ENCODE measurements around the gene MLXIP.
A peak's percentile ranks its signal among the peaks of the same experiment; 100 is the strongest.

MLXIP gene

DNA sequence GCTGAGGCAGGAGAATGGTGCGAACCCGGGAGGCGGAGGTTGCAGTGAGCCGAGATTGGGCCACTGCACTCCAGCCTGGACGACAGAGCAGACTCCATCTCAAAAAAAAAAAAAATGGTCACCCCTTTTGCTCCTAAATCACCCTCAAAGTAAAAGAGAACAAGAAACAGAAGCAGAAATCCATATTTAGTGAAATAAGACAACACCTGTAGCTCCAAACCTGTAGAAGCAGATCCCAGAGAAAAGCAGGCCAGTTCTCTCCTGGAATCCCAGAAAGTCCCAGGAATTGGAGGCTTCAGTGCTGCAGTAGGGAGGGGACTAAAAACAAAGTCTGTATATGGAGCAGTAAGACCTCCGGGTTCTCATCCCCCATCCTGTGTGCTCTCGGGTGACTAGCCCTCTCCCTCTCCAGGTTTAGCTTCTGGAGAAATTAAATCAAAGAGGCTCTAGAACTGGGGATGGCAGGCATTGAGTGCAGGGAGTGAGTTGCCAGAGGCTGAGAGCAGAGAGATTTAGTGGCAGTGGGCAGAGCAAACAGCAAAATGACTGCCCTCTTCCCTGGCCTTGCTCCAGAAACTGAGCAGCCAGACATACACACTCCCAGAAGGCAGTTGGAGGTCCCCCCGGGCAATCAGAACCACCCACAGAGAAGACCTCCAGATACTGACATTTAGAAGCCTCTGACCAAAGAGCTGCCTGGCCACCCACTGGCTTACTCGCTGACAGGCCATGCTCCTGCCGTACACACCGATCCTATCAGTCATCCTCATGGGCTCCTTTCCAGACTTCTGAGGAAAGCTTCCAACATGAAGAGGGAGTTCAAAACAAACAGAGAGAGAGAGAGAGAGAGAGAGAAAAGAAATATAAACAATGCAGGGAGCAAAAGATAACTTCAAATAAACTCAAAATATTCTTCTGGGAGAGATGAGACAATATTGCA, 6.3 kb upstream of the MLXIP start:
- DNase-seq, result peak in 2 of 42 donors; percentile 46 to 54
- intact Hi-C loops (cut with DNase I), result no loop called here

DNA sequence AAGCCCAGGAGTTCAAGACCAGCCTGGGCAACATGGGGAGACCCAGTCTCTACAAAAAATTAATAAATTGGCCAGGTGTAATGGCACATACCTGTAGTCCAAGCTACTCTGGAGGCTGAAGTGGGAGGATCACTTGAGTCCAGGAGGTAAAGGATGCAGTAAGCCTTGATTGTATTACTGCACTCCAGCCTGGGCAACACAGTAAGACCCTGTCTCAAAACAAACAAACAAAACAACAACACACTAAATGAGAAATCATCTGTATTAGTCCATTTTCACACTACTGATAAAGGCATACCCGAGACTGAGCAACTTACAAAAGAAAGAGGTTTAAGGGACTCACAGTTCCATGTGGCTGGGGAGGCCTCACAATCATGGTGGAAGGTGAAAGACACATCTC, 4.7 kb upstream of the MLXIP start:
- intact Hi-C loops (cut with DNase I), result no loop called here
- no peak for DNase-seq

DNA sequence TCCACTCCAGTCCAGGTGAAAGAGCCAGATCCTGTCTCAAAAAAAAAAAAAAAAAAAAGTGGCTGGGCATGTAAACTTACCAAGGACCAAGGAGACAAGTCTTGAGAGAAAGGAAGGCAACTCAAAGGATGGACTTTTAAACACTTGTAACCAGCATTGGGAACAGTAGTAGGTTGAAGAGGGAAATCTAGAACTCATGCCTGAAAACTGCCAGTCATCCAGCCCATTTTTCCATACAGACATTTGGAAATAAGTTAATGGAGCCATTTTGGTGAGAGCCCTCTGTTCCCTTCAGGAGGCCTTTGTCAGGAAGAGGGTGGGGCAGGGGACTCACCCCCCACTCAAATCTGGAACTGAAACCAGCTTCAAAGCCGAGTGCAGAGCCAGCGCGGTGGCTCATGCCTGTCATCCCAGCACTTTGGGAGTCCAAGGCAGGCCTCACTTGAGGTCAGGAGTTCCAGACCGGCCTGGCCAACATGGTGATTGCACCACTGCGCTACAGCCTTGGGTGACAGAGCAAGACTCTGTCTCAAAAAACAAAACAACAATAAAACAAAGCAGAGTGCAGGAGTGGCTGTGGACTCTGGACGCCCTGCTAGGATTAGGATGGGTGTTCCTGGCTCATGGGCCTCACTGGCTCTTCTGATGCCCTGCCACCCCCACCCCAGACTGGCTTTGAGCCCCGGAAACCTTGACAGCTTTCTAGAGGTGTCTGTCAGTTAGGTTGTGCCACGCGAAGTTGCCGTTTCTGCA, 1.6 kb upstream of the MLXIP start:
- intact Hi-C loops (cut with DNase I), result loop anchor here (5.0 kb wide), 1 partner anchor 40 kb away; no protein-coding TSS in a partner anchor
- peak in 1 of 42 donors; percentile 17 for DNase-seq

DNA sequence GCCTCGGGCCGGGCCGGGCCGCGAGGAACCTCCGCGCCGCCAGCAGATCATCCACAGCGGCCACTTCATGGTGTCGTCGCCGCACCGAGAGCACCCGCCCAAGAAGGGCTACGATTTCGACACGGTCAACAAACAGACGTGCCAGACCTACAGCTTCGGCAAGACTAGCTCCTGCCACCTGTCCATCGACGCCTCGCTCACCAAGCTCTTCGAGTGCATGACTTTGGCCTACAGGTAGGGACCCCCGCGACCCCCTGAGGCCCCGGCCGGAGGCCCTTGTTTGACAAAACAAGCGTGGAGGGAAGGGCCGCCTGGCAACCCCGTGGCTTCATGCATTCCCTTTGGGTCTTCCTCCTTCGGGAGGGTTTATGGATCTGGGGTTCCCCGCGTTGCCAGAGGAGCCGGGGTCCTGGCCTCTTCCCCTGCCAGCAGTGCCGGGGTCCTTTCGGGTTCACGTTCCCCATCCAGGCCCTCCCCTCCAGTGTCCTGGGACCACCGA, 526 bp downstream of the MLXIP start:
- peak in 8 of 42 donors; percentile 15 to 53 (median 36) for DNase-seq
- intact Hi-C loops (cut with DNase I), result loop anchor here (5.0 kb wide), 1 partner anchor 38 kb away; no protein-coding TSS in a partner anchor

DNA sequence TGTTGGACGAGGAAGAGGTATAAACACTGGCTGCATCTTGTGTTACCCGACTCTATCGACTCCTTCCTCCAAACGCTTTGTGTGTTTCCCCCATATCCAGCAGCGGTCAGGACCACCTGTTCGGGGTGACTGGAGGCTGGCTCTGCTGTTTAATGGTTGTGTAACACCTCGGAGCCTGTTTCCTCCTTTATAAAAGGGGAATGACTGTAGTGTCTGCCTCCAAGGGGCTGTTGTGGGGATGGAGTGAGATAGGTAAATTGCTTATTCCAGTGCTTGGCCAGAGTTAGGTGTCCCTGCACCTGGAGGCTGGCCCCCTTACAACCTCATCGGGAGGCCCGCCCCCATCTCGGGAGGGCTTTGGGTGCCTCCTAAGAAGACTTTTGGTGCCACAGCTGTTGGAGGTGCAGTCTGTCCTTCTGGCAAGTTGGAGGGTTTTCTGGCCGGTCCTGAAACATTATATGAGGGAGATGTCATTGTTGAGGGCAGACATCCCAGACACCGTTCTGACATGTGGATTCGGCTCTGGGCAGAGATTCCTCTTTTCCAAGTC, 1.1 kb downstream of the MLXIP start:
- DNase-seq, result peak in 1 of 42 donors; percentile 44
- intact Hi-C loops (cut with DNase I), result loop anchor here (5.0 kb wide), 1 partner anchor 38 kb away; no protein-coding TSS in a partner anchor

DNA sequence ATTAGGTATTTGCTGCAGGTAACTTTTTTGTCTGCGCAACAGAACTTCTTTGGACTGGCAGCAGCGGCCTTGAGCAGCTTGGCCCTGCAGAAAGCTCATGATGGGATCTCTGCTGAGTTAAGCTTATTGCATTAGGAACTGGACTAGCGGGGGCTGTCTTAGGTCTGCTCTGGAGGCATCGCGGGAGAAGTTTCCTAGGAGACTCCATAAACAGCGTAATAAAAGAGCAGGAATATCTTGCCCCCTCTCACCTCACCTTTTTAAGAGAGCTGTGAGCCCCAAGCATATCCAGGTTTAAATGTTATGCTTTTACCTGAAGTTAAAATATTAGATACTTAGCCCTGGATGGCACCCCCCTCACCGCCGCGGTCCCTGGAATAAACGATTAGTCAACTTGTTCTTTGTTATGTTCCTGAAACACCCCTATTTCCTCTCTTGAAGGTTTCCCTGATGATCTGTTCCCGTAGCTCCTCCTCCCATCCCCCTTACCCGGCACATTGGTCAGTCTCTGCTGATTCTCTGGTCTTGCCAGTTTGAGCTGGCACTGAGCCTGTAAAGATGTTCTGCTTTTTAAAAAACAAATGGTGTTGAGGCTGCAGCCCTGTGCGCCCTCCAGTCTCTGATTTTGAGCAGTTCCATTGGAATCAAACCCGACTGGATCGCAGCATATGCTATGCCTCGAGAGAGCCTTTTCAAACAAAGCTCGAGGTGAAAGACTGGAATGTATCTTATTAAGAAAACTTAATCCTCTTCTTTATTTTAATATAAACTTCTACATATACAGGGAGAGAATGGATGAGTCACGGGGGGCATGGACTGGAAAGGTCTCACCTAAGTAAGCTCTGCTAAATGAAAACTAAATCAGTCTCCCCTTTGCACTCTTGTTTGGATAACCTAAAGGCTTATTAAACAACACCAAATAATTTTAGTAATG, 1.9 kb downstream of the MLXIP start:
- intact Hi-C loops (cut with DNase I), result no loop called here
- DNase-seq, result peak in 33 of 42 donors; percentile 37 to 78 (median 59)

DNA sequence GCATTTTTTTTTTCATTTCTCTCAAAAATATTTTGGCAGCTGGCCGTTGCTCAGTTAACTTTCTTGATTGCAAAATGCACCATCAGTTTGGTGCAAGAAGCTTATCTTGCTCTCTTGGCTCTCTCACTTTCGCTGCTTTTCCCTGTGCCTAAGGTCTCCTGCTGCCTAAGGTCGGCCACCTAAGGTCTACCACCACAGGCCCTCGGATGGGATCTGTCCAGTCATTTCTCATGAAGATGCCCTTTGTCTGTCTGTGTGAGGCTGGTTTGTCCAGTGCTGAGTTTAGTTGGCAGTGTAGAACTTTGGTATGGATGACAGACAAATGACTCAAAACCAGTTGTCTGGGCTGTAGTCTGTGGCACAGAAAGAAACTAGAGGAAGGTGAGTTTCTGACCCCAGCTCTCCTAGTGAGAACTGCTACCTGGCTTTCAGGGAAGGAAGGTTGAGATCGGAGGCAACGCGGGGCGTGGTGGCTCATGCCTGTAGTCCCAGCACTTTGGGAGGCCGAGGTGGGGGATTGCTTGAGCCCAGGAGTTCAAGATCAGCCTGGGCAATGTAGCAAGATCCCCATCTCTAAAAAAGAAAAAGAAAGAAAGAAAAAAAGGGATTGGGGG, 2.6 kb downstream of the MLXIP start:
- intact Hi-C loops (cut with DNase I), result no loop called here
- peak in 6 of 42 donors; percentile 16 to 67 (median 36) for DNase-seq

DNA sequence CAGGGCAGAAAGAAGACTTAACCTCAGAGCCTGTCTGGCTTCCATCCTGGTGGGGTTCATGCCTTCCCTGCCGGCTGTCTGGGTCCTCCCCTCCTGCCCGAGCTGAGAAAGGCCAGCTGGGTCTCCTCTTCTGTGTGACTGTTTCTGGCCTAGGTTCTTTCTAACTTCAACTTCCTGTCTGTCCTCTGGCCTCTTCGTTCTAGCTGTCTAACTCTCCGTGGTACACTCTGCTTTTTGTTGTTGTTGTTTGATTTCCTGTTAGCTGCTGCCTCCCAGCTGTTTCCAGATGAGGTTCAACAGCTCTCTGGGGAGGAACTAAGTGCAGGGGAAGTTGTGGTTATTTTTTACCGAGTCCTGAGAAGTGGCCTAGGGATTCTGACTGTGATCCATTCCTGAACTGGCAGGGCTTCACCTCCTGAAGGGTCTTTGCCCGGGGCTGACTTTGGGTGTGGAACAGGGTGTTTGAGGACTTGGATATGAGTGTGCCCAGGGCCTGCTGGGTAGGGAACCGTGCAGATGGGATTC, 3.2 kb downstream of the MLXIP start:
- DNase-seq, result peak in 1 of 42 donors; percentile 13
- intact Hi-C loops (cut with DNase I), result no loop called here

DNA sequence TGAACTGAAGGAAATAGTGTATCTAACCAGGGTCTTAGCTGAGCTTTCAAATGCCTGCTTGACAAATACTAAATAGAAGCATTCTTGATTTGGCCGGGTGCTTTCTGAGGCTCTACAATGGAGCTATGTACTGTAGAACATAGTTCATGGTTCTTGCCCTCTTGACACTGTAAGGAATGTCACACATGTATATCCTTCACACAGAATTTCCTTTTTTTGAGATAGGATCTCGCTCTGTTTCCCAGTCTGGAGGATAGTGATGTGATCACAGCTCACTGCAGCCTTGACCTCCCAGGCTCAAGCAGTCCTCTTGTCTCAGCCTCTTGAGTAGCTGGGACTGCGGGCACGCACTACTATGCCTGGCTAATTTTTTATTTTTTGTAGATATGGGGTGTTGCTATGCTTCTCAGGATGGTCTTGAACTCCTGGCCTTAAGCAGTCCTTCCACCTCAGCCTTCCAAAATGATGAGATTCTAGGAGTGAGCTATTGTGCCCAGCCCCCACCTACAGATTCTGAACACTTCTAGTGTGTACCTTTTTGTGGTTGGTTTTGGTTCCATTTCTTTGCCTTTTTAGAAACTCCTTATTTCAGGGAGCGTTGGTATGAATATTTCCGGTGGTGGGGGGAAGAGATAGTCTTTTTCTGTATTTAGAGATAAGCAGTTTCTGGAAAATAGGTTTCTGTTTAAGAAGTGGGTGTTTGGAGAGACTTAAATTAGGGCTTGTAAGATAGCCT, 4.2 kb downstream of the MLXIP start:
- intact Hi-C loops (cut with DNase I), result no loop called here
- DNase-seq, result no peak

DNA sequence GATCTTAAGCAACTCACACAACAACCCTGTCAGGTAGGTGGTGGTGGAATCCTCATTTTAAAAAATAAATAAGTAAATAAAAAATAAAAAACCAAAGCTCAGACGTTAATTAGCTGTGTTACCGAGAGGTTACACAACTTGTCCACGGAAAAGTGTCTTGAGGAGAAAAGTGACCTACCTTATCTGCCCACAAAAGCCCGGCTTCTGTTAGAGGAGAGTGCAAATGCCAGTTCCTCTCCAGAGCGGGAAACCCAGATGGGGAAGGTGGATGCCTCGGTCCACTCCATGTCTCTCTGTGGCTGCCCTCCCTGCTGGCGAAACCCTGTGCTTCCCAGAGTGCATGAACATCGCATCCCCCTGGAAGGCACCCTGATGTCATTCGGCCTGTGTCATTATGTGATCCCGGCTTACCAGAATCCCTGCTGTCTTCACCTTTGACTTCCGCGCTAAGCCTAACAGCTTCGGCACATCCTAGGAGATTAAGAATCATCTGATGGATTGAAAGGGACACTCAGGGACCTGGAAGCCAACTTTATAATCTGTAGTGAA, 6.4 kb downstream of the MLXIP start:
- intact Hi-C loops (cut with DNase I), result no loop called here
- no peak for DNase-seq

DNA sequence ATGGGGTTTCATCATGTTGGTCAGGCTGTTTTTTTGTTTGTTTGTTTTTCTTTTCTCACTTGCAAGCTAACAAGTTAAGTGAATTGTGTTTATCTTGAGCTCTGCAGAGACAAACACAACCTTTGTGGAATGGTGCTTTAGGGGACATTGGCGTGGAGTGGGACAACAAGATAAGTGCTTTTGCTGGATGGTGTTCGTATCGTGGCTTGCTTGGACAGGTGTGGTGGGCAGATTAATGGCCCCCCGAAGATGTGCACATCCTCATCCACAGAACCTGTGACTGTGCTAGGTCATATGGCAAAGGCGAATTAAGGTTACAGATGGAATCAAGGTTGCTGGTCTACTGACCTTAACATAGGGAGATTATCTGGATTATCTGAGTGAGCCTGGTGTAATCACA, 7.0 kb downstream of the MLXIP start:
- intact Hi-C loops (cut with DNase I), result no loop called here
- DNase-seq, result no peak

DNA sequence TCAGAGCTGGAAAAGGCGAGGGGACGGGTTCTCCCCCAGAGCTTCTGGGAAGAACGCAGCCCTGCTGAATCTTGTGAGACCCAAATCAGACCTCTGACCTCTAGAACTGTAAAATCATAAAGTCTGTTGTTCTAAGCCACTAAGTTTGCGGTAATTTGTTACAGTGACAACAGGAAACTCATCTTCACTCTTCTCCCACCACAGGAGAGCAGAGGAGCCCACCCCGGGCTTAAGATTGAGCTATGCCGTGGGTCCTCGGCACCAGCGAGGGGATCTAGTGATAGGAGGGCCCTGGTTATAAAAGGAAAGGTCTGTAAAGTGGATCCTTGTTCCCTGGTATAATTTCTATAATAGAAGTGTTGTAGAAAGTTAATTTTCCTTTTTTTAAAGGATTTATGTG, 7.6 kb downstream of the MLXIP start:
- no peak for DNase-seq
- intact Hi-C loops (cut with DNase I), result no loop called here

DNA sequence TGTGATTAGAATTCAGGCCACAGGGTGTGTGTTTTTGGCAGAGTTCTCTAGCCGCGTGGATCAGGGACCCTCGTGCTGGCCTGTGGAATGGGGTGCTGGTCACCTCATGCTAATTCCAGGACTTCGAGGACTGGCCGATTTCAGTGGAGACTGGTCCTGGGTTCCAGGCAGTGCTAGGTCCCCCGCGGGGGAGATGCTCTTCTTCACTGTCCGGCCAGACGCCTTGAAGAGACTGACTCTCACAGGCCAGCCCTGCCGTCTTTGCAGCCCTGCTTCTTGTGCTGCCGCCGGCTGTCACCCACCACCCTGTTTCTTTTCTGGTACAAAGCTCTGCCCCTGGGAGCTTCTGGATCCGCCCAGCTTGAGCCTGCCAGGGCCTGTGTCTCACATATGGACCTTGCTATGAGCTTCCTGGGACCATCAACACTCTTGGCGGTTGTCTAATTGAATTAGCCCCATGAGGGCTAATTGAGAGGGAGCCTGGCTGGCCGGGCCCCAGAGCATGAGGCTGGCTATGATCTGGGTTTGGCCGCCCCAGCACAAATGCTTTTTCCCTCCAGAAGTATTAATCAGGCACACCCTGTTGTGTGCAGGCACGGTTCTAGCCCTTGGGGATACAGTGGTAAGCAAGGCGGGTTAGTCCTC, 8.2 kb downstream of the MLXIP start:
- intact Hi-C loops (cut with DNase I), result no loop called here
- DNase-seq, result no peak

DNA sequence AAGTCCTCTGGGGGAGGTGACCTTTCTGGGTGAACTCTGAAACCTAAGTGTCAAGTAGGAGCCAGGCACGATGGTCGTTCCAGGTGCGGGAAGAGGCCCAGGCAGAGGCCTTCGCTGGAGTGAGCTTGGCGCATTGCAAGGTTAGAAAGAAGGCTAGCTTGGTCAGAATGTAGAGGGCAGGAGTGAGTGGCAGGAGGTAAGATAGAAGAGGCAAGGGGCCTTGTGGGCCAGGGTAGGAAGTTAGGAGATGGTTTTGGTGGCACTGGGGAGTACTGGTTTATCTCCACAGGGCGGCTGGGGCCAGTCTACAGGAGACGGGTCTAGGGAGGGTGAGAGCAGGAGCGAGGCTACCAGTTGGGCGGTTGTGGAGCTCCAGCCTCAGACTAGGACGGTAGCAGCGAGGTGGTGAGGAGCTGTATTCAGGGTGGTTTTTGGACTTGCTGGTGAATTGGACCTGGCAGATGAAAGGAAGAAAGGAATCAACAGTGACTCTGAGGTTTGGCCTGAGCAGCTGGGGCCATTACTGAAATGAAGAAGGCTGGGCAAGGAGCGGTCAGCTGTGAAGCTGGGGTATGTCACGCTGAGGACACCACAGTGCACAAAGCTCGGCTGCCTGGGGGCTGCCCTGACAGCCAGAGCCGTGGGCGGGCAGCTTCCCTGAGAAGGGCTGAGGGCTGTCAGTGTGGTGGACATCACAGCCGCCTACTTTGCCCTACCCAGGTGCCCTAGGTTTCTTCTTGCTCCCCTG, 9.0 kb downstream of the MLXIP start:
- intact Hi-C loops (cut with DNase I), result no loop called here
- no peak for DNase-seq

DNA sequence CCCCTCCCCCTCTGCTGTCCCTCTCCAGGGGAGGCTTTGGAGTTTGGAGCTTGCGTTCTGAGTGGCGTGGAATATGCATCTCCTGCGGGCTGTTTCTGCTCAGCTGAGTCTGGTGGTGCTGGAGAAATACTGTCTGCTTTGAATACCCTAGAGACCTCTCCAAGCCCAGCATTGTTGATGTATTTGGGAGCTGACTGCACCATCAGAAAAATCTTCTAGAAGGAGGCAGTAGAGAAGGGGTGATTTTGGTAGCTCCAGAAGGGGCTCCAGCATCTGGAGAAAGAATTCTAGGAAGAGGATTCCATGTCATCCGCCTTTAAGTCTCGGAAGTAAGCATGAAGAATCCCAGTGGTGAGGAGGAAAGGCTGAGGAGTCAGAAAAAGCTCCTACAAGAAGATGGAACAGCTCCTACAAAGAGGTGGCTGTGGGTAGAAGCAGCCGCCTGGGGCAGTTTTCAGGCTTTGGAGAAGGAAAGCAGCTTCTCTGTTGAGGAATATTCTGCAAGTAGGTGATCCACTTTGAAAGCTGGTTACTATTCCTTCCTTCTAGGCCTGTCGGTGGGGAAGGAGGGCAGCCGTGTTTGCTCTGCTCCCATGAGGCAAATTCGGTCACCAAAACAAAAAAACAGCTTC, 9.7 kb downstream of the MLXIP start:
- intact Hi-C loops (cut with DNase I), result no loop called here
- no peak for DNase-seq

Data from head of caudate nucleus (tissue), 42 donors.